Smooth muscle cell (in vitro differentiated cells): ENCODE results near the gene GOLT1A. TPM values are rescaled to one million over a fixed set of nuclear protein-coding genes. Genes with fewer than 3 reads are reported as not detected.
A peak's percentile ranks its signal among the peaks of the same experiment; 100 is the strongest.

Experiments
- DNase-seq: peaks from one replicate; lab custom pipeline; 2025; ENCODE audit not compliant: unreplicated experiment; lab: John Stamatoyannopoulos, UW
- H2AFZ ChIP-seq: fragments of 200-600 bp; sonication (generic); 2 replicates; pipeline ENCODE4 v1.6.0; 2016; ENCODE audit warnings: antibody characterized with exemption, low read depth, mild to moderate bottlenecking
- H3F3A ChIP-seq: fragments of 200-600 bp; sonication (generic); 2 replicates; pipeline ENCODE4 v1.6.0; 2017; ENCODE audit warnings: antibody characterized with exemption, low read depth
- H3K27ac ChIP-seq: fragments of 200-600 bp; sonication (generic); 2 replicates; pipeline ENCODE4 v1.5.1; 2016; ENCODE audit warnings: low read depth, mild to moderate bottlenecking
- H3K27me3 ChIP-seq: fragments of 200-600 bp; sonication (generic); 2 replicates; pipeline ENCODE4 v1.6.1; 2016; ENCODE audit warnings: low read depth, mild to moderate bottlenecking
- H3K36me3 ChIP-seq: fragments of 200-600 bp; sonication (generic); 2 replicates; pipeline ENCODE4 v1.5.1; 2016; ENCODE audit warnings: low read depth
- H3K4me1 ChIP-seq: fragments of 200-600 bp; sonication (generic); 2 replicates; pipeline ENCODE4 v1.5.1; 2016; ENCODE audit warnings: low read depth
- H3K4me2 ChIP-seq: fragments of 200-600 bp; sonication (generic); 2 replicates; pipeline ENCODE4 v1.6.0; 2016; ENCODE audit warnings: mild to moderate bottlenecking
- H3K4me3 ChIP-seq: fragments of 200-600 bp; sonication (generic); 2 replicates; pipeline ENCODE4 v1.5.1; 2016; ENCODE audit warnings: mild to moderate bottlenecking
- H3K79me2 ChIP-seq: fragments of 200-600 bp; sonication (generic); 2 replicates; pipeline ENCODE4 v1.6.0; 2016; ENCODE audit warnings: low read depth, mild to moderate bottlenecking
- H3K9ac ChIP-seq: fragments of 200-600 bp; sonication (generic); 2 replicates; pipeline ENCODE4 v1.6.0; 2016; ENCODE audit warnings: low read depth
- H3K9me3 ChIP-seq: fragments of 200-600 bp; sonication (generic); replicated peaks from 2 replicates; pipeline ENCODE4 v1.5.1; 2016; ENCODE audit warnings: low read depth
- H4K20me1 ChIP-seq: fragments of 200-600 bp; sonication (generic); 2 replicates; pipeline ENCODE4 v1.6.0; 2016; ENCODE audit warnings: low read depth
- CTCF ChIP-seq: fragments of 200-600 bp; sonication (generic); IDR thresholded peaks from 2 replicates; pipeline ENCODE4 v1.5.1; 2017; ENCODE audit warnings: borderline replicate concordance, mild to moderate bottlenecking, antibody characterized with exemption; ENCODE audit not compliant: insufficient read depth, poor library complexity, severe bottlenecking
- WGBS: methylation state at CpG from one replicate; pipeline ENCODE4 v1.1.7; 2016; ENCODE audit warnings: low lambda C conversion rate; 5-methylcytosine and 5-hydroxymethylcytosine counted together
- polyA plus RNA-seq: library from polyadenylated mRNA; unstranded; fragments of >200 nt; fragmentation: Nextera tagmentation; extraction: Ambion mirVana; gene quantifications from 2 replicates; pipeline ENCODE4 v1.2.1, GENCODE V29; 2016
- total RNA-seq: library from RNA; depleted of rRNA; stranded (reverse); fragments of >200 nt; gene quantifications from 2 replicates; pipeline ENCODE4 v1.2.3, GENCODE V29; 2014

The GOLT1A gene
- total RNA-seq (0.54 TPM in 1 of 2 replicates, not detected in the other), polyA plus RNA-seq (0.76 TPM in 1 of 2 replicates, not detected in the other)

GRCh38 chr1:204213668-204214662 is at the start of gene GOLT1A:
GOLT1A (minus strand) TSS chr1:204213988; CDS start chr1:204213906, 82 bp downstream.
- H3K27ac ChIP-seq = no peak within 1 kb of the TSS
- H3K9me3 ChIP-seq = no peaks in the 10 kb centered on the region
- H3K27me3 ChIP-seq = peaks cover 34% of the 10 kb centered on the region
- H2AFZ ChIP-seq = no peak within 1 kb of the TSS
- WGBS = 11% methylated on average over 41 of the region's 41 CpGs
- TF ChIP-seq CTCF = peak; percentile 64
- no peaks in the 10 kb centered on the region for H3K79me2 ChIP-seq
- no peaks in the 10 kb centered on the region for H3F3A ChIP-seq
- no peaks in the 10 kb centered on the region for H3K4me1 ChIP-seq
- no peak within 1 kb of the TSS for H3K9ac ChIP-seq
- DNase-seq = no peak
- peak within 1 kb of the TSS; percentile 58 for H3K4me2 ChIP-seq
- no peaks in the 10 kb centered on the region for H3K36me3 ChIP-seq
- no peaks in the 10 kb centered on the region for H4K20me1 ChIP-seq
- H3K4me3 ChIP-seq = peak within 1 kb of the TSS; percentile 33

GRCh38 chr1:204263254-204263910 is 49.6 kb upstream of the GOLT1A start:
- H3K9me3 ChIP-seq = no peaks in the 10 kb centered on the region
- H3K79me2 ChIP-seq = no peaks in the 10 kb centered on the region
- H3F3A ChIP-seq = peaks cover 13% of the 10 kb centered on the region
- no peak overlapping the region for H3K4me3 ChIP-seq
- TF ChIP-seq CTCF = no peak
- peak overlapping the region; percentile 62 for H3K4me2 ChIP-seq
- no peak for DNase-seq
- H3K9ac ChIP-seq = no peak overlapping the region
- no peaks in the 10 kb centered on the region for H3K36me3 ChIP-seq
- peaks cover 18% of the 10 kb centered on the region for H3K4me1 ChIP-seq
- WGBS = 40% methylated on average over 13 of the region's 13 CpGs
- H2AFZ ChIP-seq = no peak overlapping the region
- H3K27me3 ChIP-seq = no peaks in the 10 kb centered on the region
- peaks cover 5% of the 10 kb centered on the region for H4K20me1 ChIP-seq
- no peak overlapping the region for H3K27ac ChIP-seq

- Histone ChIP-seq H4K20me1 (peaks cover 5% of the 10 kb centered on the region), H3K27ac (peak overlapping the region; percentile 70), H3K4me3 (no peak overlapping the region), H3K4me1 (peaks cover 18% of the 10 kb centered on the region), H3K4me2 (peak overlapping the region; percentile 62), H3K9ac (no peak overlapping the region), H3K9me3 (no peaks in the 10 kb centered on the region), H3K36me3 (no peaks in the 10 kb centered on the region), H3K79me2 (no peaks in the 10 kb centered on the region), H2AFZ (no peak overlapping the region), H3K27me3 (no peaks in the 10 kb centered on the region), H3F3A (peaks cover 13% of the 10 kb centered on the region)
- no peak for TF ChIP-seq CTCF
- WGBS = 79% methylated on average over 13 of the region's 13 CpGs
- DNase-seq = no peak
These were observed 48.9 kb upstream of the GOLT1A start for GRCh38 chr1:204262506-204263253.
